Lower lobe of right lung (tissue), 2 donors: ENCODE measurements around the gene KLK8. TPM values are rescaled to one million over a fixed set of nuclear protein-coding genes. Genes with fewer than 3 reads are reported as not detected.

ENCODE experiments used
- ATAC-seq, 2 donors: fragments of 200-7000 bp; cut with Tn5 transposase; one replicate each; pipeline ENCODE4 v1.9.1; 2020 to 2022; ENCODE audit warnings: mild to moderate bottlenecking in 2 of 2, moderate library complexity in 2 of 2
- DNase-seq: peaks from one replicate; pipeline ENCODE4 v3.0.0-alpha.2; 2020
- H3K27ac ChIP-seq: fragments of 200-600 bp; one replicate; pipeline ENCODE4 v1.8.0; 2022
- H3K27me3 ChIP-seq: fragments of 200-600 bp; one replicate; pipeline ENCODE4 v1.8.0; 2022; ENCODE audit warnings: low read depth
- H3K36me3 ChIP-seq: fragments of 200-600 bp; one replicate; pipeline ENCODE4 v1.8.0; 2022; ENCODE audit warnings: mild to moderate bottlenecking
- H3K4me1 ChIP-seq: fragments of 200-600 bp; one replicate; pipeline ENCODE4 v1.8.0; 2022
- H3K4me3 ChIP-seq: fragments of 200-600 bp; one replicate; pipeline ENCODE4 v1.8.0; 2022; ENCODE audit warnings: mild to moderate bottlenecking
- H3K9me3 ChIP-seq: fragments of 200-600 bp; one replicate; pipeline ENCODE4 v1.8.0; 2022
- intact Hi-C: fragments of 100-400 bp; cut with DNase I; formaldehyde crosslinking; loops from one replicate; pipeline ENCODE4 v1.11.0; 2022
- total RNA-seq: library from RNA; stranded (reverse); fragmentation: NEBNext Ultra II Directional; extraction: Animal tissue kit (Norgen Biotek cat#: 25700); gene quantifications from one replicate; pipeline ENCODE4 v1.2.1, GENCODE V29; 2021
- TF ChIP-seq, protein P1 (sequence below): fragments of 200-600 bp; IDR thresholded peaks from one replicate; pipeline ENCODE4 v1.8.0; 2022; ENCODE audit warnings: antibody characterized with exemption, mild to moderate bottlenecking
- donor health status: DM: no; HTN: yes; CAD: no; lungs with severe emphysema.

The KLK8 gene
- total RNA-seq, 1 donor from 2014 or later, result not detected

DNA sequence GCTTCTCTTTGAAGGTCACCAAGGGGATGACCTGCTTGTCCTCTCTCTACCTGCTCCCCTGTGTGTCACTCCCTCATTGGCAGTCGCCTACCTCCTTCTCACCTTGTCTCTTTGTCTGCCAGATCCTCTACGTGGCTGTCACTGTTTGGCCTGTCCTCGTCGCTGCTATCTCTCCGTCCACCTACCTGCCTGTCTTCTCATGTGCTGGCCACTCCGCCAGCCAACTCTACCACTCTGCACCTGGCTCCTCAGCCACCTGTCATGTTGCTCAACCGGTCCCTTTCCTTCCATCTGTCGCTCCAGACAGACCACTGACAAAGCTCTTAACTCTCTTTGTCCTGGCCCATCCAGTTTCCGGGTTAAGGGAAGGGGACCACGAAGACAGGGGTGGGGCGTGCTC, 33.3 kb upstream of the KLK8 start, which contains the start of gene KLK12:
KLK12 (minus strand) TSS at position 299 of the 400 bp plus-strand sequence. CDS start 381 bp downstream, outside the sequence.
- TF ChIP-seq, protein P1, sequence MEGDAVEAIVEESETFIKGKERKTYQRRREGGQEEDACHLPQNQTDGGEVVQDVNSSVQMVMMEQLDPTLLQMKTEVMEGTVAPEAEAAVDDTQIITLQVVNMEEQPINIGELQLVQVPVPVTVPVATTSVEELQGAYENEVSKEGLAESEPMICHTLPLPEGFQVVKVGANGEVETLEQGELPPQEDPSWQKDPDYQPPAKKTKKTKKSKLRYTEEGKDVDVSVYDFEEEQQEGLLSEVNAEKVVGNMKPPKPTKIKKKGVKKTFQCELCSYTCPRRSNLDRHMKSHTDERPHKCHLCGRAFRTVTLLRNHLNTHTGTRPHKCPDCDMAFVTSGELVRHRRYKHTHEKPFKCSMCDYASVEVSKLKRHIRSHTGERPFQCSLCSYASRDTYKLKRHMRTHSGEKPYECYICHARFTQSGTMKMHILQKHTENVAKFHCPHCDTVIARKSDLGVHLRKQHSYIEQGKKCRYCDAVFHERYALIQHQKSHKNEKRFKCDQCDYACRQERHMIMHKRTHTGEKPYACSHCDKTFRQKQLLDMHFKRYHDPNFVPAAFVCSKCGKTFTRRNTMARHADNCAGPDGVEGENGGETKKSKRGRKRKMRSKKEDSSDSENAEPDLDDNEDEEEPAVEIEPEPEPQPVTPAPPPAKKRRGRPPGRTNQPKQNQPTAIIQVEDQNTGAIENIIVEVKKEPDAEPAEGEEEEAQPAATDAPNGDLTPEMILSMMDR, result no peak
- Histone ChIP-seq H3K36me3 (no peaks in the 10 kb centered on the region), H3K4me3 (no peak within 1 kb of the TSS), H3K9me3 (no peaks in the 10 kb centered on the region), H3K27ac (no peak within 1 kb of the TSS), H3K27me3 (peaks cover 38% of the 10 kb centered on the region), H3K4me1 (no peaks in the 10 kb centered on the region)
- ATAC-seq, result no peak
- intact Hi-C loops, result no loop called here
- no peak for DNase-seq

DNA sequence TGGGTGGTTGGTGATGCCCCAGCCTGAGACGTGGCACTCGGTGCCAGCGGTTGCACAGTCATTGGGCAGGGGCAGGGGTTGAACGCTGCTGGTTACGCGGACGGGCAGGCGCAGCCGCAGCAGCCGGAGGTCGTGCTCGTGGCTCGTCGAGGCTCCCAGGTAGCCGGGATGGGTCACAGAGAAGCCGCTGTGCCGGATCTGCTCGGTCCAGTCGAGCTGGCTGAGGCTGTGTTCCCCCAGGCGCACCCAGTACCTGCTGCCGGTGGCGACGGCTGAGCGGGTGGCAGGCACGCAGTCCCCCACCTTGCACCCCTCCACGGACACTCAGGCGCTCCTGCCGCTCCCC, 30.4 kb upstream of the KLK8 start:
- TF ChIP-seq, protein P1, result no peak
- DNase-seq, result no peak
- Histone ChIP-seq H3K36me3 (no peaks in the 10 kb centered on the region), H3K4me3 (no peak overlapping the region), H3K9me3 (no peaks in the 10 kb centered on the region), H3K27ac (no peak overlapping the region), H3K27me3 (peaks cover 59% of the 10 kb centered on the region), H3K4me1 (no peaks in the 10 kb centered on the region)
- intact Hi-C loops, result no loop called here
- ATAC-seq, result no peak

DNA sequence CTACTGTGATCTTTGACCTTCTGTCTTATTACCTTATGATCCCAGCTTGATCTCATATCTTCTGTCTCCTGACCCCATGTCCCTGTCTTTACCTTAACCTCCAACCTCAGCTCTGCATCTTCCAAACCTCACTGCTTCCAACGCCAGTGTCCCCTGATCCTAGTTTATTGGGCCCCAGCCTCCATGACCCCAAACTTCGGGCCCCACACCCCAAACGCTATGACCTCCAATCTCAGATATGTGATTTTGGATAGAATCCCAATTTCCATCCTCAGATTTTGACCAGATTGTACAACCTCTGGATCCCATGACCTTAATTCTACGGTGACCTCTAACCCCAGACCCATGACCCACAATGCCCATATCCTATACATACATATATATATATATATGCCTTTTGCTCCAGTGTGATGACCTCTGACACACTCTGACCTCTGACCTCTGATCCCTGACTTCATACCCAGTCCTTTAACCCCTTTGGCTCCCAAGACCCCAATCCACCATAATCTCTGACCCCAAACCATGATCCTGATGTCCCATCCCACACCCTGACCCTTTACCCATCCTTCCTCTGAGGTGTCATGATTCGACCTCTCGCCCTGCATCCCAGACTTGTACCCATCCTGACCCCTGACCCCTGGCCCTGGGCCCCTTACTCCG, 29.9 kb upstream of the KLK8 start:
- Histone ChIP-seq H3K27me3 (peaks cover 64% of the 10 kb centered on the region), H3K36me3 (no peaks in the 10 kb centered on the region), H3K4me3 (no peak overlapping the region), H3K9me3 (no peaks in the 10 kb centered on the region), H3K4me1 (no peaks in the 10 kb centered on the region), H3K27ac (no peak overlapping the region)
- no peak for DNase-seq
- TF ChIP-seq, protein P1, result no peak
- no peak for ATAC-seq
- intact Hi-C loops, result no loop called here

DNA sequence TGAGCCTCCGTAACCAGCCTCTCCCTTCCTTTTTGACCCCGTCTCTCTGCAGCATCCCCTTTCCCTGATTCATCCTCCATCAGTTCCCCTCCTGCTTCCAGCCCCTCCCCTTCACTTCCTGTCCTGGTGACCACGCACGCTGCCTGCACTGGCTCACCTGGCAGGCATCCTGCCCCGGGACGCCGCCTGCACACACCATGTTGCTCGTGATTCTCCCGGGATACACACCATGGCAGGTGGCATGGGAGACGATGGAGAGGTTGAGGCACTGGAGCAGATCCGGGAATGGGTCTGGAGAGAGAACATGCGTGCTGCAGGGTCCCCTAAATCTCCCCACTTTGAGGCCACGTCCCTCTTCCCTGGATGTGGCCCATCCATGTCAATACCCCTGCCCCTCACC, 29.2 kb upstream of the KLK8 start:
- Histone ChIP-seq H3K4me1 (no peaks in the 10 kb centered on the region), H3K9me3 (no peaks in the 10 kb centered on the region), H3K36me3 (no peaks in the 10 kb centered on the region), H3K27ac (no peak overlapping the region), H3K4me3 (no peak overlapping the region), H3K27me3 (peaks cover 69% of the 10 kb centered on the region)
- TF ChIP-seq, protein P1, result no peak
- intact Hi-C loops, result no loop called here
- DNase-seq (no peak), ATAC-seq (no peak)

DNA sequence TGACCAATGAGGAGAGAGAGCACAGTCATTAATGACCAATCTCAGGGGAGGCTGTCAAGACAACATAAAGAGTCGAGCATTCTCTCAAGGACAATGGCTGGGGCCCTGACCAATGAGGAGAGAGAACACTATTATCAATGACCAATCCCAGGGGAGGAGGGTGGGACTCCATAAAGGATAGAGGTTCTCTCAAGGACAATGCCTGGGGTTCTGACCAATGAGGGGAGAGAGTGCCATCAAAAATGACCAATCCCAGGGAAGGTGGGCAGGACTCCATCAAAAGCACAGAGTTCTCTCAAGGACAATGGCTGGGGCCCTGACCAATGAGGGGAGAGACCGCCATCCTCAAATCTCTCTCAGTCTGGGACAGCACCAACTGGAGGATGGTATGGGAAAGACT, 28.3 kb upstream of the KLK8 start:
- Histone ChIP-seq H3K27me3 (peaks cover 73% of the 10 kb centered on the region), H3K9me3 (no peaks in the 10 kb centered on the region), H3K4me1 (no peaks in the 10 kb centered on the region), H3K36me3 (no peaks in the 10 kb centered on the region), H3K4me3 (no peak overlapping the region), H3K27ac (no peak overlapping the region)
- intact Hi-C loops, result no loop called here
- TF ChIP-seq, protein P1, result no peak
- DNase-seq (no peak), ATAC-seq (no peak)
